NCI-H748 (cell line): ENCODE results near the gene ZNF888.
"Not testable (repeated sequence)": the region's sequence is repeated elsewhere in the genome, so short reads cannot be mapped to it uniquely, and the experiment has no call there.

Experiments
- DNase-seq: peaks from one replicate; lab custom pipeline; 2025; ENCODE audit not compliant: unreplicated experiment; lab: John Stamatoyannopoulos, UW

The ZNF888 gene

GRCh38 chr19:52880895-52881389 is 42.3 kb downstream of the ZNF888 start:
- no peak for DNase-seq

- DNase-seq: not testable (repeated sequence)
Observed at GRCh38 chr19:52872996-52873395, 50.2 kb downstream of the ZNF888 start.

- no peak for DNase-seq
Observed at GRCh38 chr19:52871466-52871865, 51.8 kb downstream of the ZNF888 start.

- not testable (repeated sequence) for DNase-seq
Observed at GRCh38 chr19:52868031-52868430, 55.2 kb downstream of the ZNF888 start.

- peak; percentile 83 for DNase-seq
Observed at GRCh38 chr19:52857378-52858191, 65.6 kb downstream of the ZNF888 start, which contains the start of gene ZNF468. ZNF468 (minus strand) TSS chr19:52857619; CDS start chr19:52854272, 3,347 bp downstream.

GRCh38 chr19:52856540-52857377 is 66.5 kb downstream of the ZNF888 start:
- peak; percentile 51 for DNase-seq
